Motor neuron (in vitro differentiated cells): ENCODE measurements around the gene ZNF219. TPM values are rescaled to one million over a fixed set of nuclear protein-coding genes. Genes with fewer than 3 reads are reported as not detected.

Experiments
- ATAC-seq, 8 experiments: fragments of 200-7000 bp; cut with Tn5 transposase; replicated peaks in 6 of 8; 2 replicates each; pipeline ENCODE4 v1.8.0; 2021; ENCODE audit warnings: mild to moderate bottlenecking in 8 of 8, moderate library complexity in 8 of 8
- H3K27ac ChIP-seq, 2 donors: fragments of 250-450 bp; sonication (Bioruptor Pico); 2 replicates each; pipeline ENCODE4 v1.9.0; 2021; ENCODE audit warnings: antibody characterized with exemption in 2 of 2, mild to moderate bottlenecking in 2 of 2, moderate library complexity in 1 of 2
- H3K4me1 ChIP-seq, 2 donors: fragments of 250-450 bp; sonication (Bioruptor Pico); replicated peaks in 1 of 2; 2 replicates each; pipeline ENCODE4 v1.6.1; 2021; ENCODE audit warnings: antibody characterized with exemption in 2 of 2, mild to moderate bottlenecking in 2 of 2, moderate library complexity in 1 of 2
- H3K4me3 ChIP-seq, 5 donors: fragments of 250-450 bp; sonication (Bioruptor Pico); 2 replicates each; pipeline ENCODE4 v1.9.0; 2021; ENCODE audit warnings: antibody characterized with exemption in 5 of 5, mild to moderate bottlenecking in 5 of 5, moderate library complexity in 4 of 5
- WGBS, 10 experiments: fragments of 450-650 bp; shearing (Covaris generic); methylation state at CpG; one replicate each; pipeline ENCODE4 v1.0.0; 2022; 5-methylcytosine and 5-hydroxymethylcytosine counted together
- in situ Hi-C, 9 experiments: fragments of 400-800 bp; cut with MboI; loops; one replicate each; pipeline ENCODE4 v1.15.0; 2021; ENCODE audit warnings: low sequenced_read_pairs in 9 of 9, low pct_unique_long_range_greater_than_20kb in 2 of 9; ENCODE audit not compliant: unreplicated experiment in 9 of 9
- total RNA-seq, 8 experiments: library from RNA; unstranded; fragments of 300-600 nt; gene quantifications; 2 replicates each; pipeline versions ENCODE4 v1.2.3 to v1.2.4, GENCODE V29; 2022

ZNF219 gene
- total RNA-seq, result 10 to 100 TPM; 10.5 to 42.7 (median 17.2) TPM

- in situ Hi-C loops, result no loop called here
- Histone ChIP-seq H3K4me3 (peak within 1 kb of the TSS; percentile 49 to 92 (median 56)), H3K4me1 (peaks cover 47 to 53% of the 10 kb centered on the region in 2 donors), H3K27ac (peak within 1 kb of the TSS; percentile 93 to 94)
- WGBS, 10 experiments, result 0% methylated on average over 1 to 3 of the region's 90 CpGs; no CpG with 5 or more reads in 6 of the 10 experiments
- peak; percentile 15 to 66 (median 52) for ATAC-seq
These were observed at the start of gene ZNF219 for GRCh38 chr14:21098076-21098891. TSS of gene ZNF219 (minus strand) at chr14:21098655. CDS start at chr14:21093591, 5,064 bp downstream.

GRCh38 chr14:21145437-21145836, 47.0 kb upstream of the ZNF219 start:
- ATAC-seq, result no peak
- H3K4me3 ChIP-seq, result no peak overlapping the region
- no peak overlapping the region for H3K27ac ChIP-seq
- in situ Hi-C loops, result no loop called here
- H3K4me1 ChIP-seq, result no peaks in the 10 kb centered on the region

GRCh38 chr14:21142357-21142756, 43.9 kb upstream of the ZNF219 start:
- Histone ChIP-seq H3K4me3 (no peak overlapping the region), H3K4me1 (no peaks in the 10 kb centered on the region), H3K27ac (no peak overlapping the region)
- 80 to 100% (median 95%) methylated on average over 1 of the region's 1 CpG; no CpG with 5 or more reads in 4 of the 10 experiments for WGBS, 10 experiments
- in situ Hi-C loops, result no loop called here
- ATAC-seq, result no peak

GRCh38 chr14:21136024-21136423, 37.6 kb upstream of the ZNF219 start:
- no peak for ATAC-seq
- no peaks in the 10 kb centered on the region for H3K4me1 ChIP-seq
- no peak overlapping the region for H3K4me3 ChIP-seq
- in situ Hi-C loops, result no loop called here
- WGBS, 10 experiments, result 0 to 50% (median 0%) methylated on average over 1 of the region's 1 CpG; no CpG with 5 or more reads in 1 of the 10 experiments
- H3K27ac ChIP-seq, result no peak overlapping the region

GRCh38 chr14:21133901-21134300, 35.4 kb upstream of the ZNF219 start:
- in situ Hi-C loops, result no loop called here
- Histone ChIP-seq H3K4me1 (no peaks in the 10 kb centered on the region), H3K4me3 (no peak overlapping the region), H3K27ac (no peak overlapping the region)
- WGBS, 10 experiments, result 0 to 67% (median 41%) methylated on average over 1 of the region's 1 CpG; no CpG with 5 or more reads in 2 of the 10 experiments
- ATAC-seq, result peak in 3 of 8 experiments; percentile 97 to 99 (median 98)

- no peak overlapping the region for H3K27ac ChIP-seq
- WGBS, 10 experiments, result 0 to 100% (median 87%) methylated on average over 1 of the region's 1 CpG; no CpG with 5 or more reads in 2 of the 10 experiments
- in situ Hi-C loops, result loop anchor here in 1 of 9 experiments (25.0 kb wide), 1 partner anchor 111 kb away; no protein-coding TSS in a partner anchor
- no peak for ATAC-seq
- no peak overlapping the region for H3K4me3 ChIP-seq
- H3K4me1 ChIP-seq, result no peaks in the 10 kb centered on the region
These were observed 25.0 kb upstream of the ZNF219 start for GRCh38 chr14:21123429-21123828.

- H3K4me1 ChIP-seq, result no peaks in the 10 kb centered on the region
- H3K4me3 ChIP-seq, result no peak overlapping the region
- ATAC-seq, result no peak
- no peak overlapping the region for H3K27ac ChIP-seq
- in situ Hi-C loops, result loop anchor here in 1 of 9 experiments (25.0 kb wide), 1 partner anchor 109 kb away; no protein-coding TSS in a partner anchor
- WGBS, 10 experiments, result 30 to 92% (median 71%) methylated on average over 1 of the region's 1 CpG; no CpG with 5 or more reads in 3 of the 10 experiments
These were observed 22.7 kb upstream of the ZNF219 start for GRCh38 chr14:21121122-21121521.

GRCh38 chr14:21120686-21121085, 22.2 kb upstream of the ZNF219 start:
- Histone ChIP-seq H3K4me3 (no peak overlapping the region), H3K4me1 (no peaks in the 10 kb centered on the region), H3K27ac (no peak overlapping the region)
- in situ Hi-C loops, result loop anchor here in 1 of 9 experiments (25.0 kb wide), 1 partner anchor 108 kb away; no protein-coding TSS in a partner anchor
- WGBS, 10 experiments, result 36 to 95% (median 76%) methylated on average over 2 to 6 of the region's 6 CpGs; no CpG with 5 or more reads in 1 of the 10 experiments
- ATAC-seq, result no peak

GRCh38 chr14:21118933-21119332, 20.5 kb upstream of the ZNF219 start:
- H3K4me3 ChIP-seq, result no peak overlapping the region
- no peak for ATAC-seq
- no peak overlapping the region for H3K27ac ChIP-seq
- 73 to 100% (median 92%) methylated on average over 1 to 3 of the region's 3 CpGs for WGBS, 10 experiments
- in situ Hi-C loops, result loop anchor here in 1 of 9 experiments (25.0 kb wide), 1 partner anchor 107 kb away; no protein-coding TSS in a partner anchor
- no peaks in the 10 kb centered on the region for H3K4me1 ChIP-seq

GRCh38 chr14:21113369-21113768, 14.9 kb upstream of the ZNF219 start:
- H3K4me3 ChIP-seq, result no peak overlapping the region
- ATAC-seq, result peak in 2 of 8 experiments; percentile 54 to 66
- peaks cover 0 to 6% of the 10 kb centered on the region in 2 donors for H3K4me1 ChIP-seq
- no peak overlapping the region for H3K27ac ChIP-seq
- WGBS, 10 experiments, result 0 to 100% (median 84%) methylated on average over 1 to 2 of the region's 2 CpGs; no CpG with 5 or more reads in 2 of the 10 experiments
- in situ Hi-C loops, result loop anchor here in 1 of 9 experiments (25.0 kb wide), 1 partner anchor 101 kb away; no protein-coding TSS in a partner anchor

GRCh38 chr14:21112255-21112654, 13.8 kb upstream of the ZNF219 start:
- peaks cover 0 to 8% of the 10 kb centered on the region in 2 donors for H3K4me1 ChIP-seq
- H3K27ac ChIP-seq, result no peak overlapping the region
- no peak overlapping the region for H3K4me3 ChIP-seq
- WGBS, 10 experiments, result 14 to 86% (median 57%) methylated on average over 1 to 4 of the region's 4 CpGs; no CpG with 5 or more reads in 1 of the 10 experiments
- ATAC-seq, result peak in 5 of 8 experiments; percentile 11 to 74 (median 53)
- in situ Hi-C loops, result loop anchor here in 1 of 9 experiments (25.0 kb wide), 1 partner anchor 100 kb away; no protein-coding TSS in a partner anchor

- Histone ChIP-seq H3K4me1 (peaks cover 20 to 28% of the 10 kb centered on the region in 2 donors), H3K27ac (no peak overlapping the region), H3K4me3 (no peak overlapping the region)
- ATAC-seq, result peak in 1 of 8 experiments; percentile 30
- in situ Hi-C loops, result loop anchor here in 1 of 9 experiments (25.0 kb wide), 1 partner anchor 97 kb away; no protein-coding TSS in a partner anchor
- 50 to 93% (median 85%) methylated on average over 1 to 4 of the region's 6 CpGs; no CpG with 5 or more reads in 2 of the 10 experiments for WGBS, 10 experiments
These were observed 11.1 kb upstream of the ZNF219 start for GRCh38 chr14:21109377-21110138.
